D721Med (cell line): ENCODE measurements around the gene RIPK1.
"Not testable (repeated sequence)": the region's sequence is repeated elsewhere in the genome, so short reads cannot be mapped to it uniquely, and the experiment has no call there.

ENCODE experiments used
- DNase-seq: peaks from one replicate; pipeline ENCODE4 v3.0.0; 2011; ENCODE audit warnings: low spot score; ENCODE audit not compliant: insufficient read length
- FAIRE-seq: peaks from 2 replicates; lab custom pipeline; 2011; peaks lifted over from hg19 to GRCh38; lab: Jason Lieb, UNC
- CTCF ChIP-seq: IDR thresholded peaks from 2 replicates; pipeline ENCODE4 v1.5.1; 2012; ENCODE audit warnings: mild to moderate bottlenecking, control low read depth; ENCODE audit not compliant: insufficient read depth; ENCODE audit errors: missing control alignments

RIPK1 gene

GRCh38 chr6:3140201-3140600, 71.9 kb downstream of the RIPK1 start:
- FAIRE-seq (no peak), DNase-seq (no peak)
- no peak for TF ChIP-seq CTCF

- FAIRE-seq, result no peak
- TF ChIP-seq CTCF, result no peak
- DNase-seq, result no peak
Observed at GRCh38 chr6:3142536-3142935, 74.2 kb downstream of the RIPK1 start.

GRCh38 chr6:3143158-3143557, 74.9 kb downstream of the RIPK1 start:
- DNase-seq, result no peak
- no peak for FAIRE-seq

GRCh38 chr6:3144571-3144970, 76.3 kb downstream of the RIPK1 start:
- DNase-seq (no peak), FAIRE-seq (no peak)
- TF ChIP-seq CTCF, result no peak

More at GRCh38 chr6:3143158-3143557, 74.9 kb downstream of the RIPK1 start:
- TF ChIP-seq CTCF, result no peak

- FAIRE-seq (no peak), DNase-seq (no peak)
- TF ChIP-seq CTCF, result peak; percentile 7
Observed at GRCh38 chr6:3147914-3148757, 79.8 kb downstream of the RIPK1 start.

- no peak for TF ChIP-seq CTCF
- no peak for DNase-seq
- no peak for FAIRE-seq
Observed at GRCh38 chr6:3151691-3152090, 83.4 kb downstream of the RIPK1 start.

- no peak for TF ChIP-seq CTCF
- no peak for FAIRE-seq
- no peak for DNase-seq
Observed at GRCh38 chr6:3152689-3153088, 84.4 kb downstream of the RIPK1 start.

GRCh38 chr6:3155416-3155815, 87.1 kb downstream of the RIPK1 start:
- not testable (repeated sequence) for DNase-seq, FAIRE-seq

GRCh38 chr6:3156184-3157130, 88.2 kb downstream of the RIPK1 start:
- not testable (repeated sequence) for DNase-seq, FAIRE-seq
